GM10266 (cell line): ENCODE results near the gene GCNA.
"Not testable (repeated sequence)": the region's sequence is repeated elsewhere in the genome, so short reads cannot be mapped to it uniquely, and the experiment has no call there.

ENCODE experiments used
- DNase-seq: peaks from one replicate; pipeline ENCODE4 v3.0.0; 2012; ENCODE audit errors: extremely low spot score
- TF ChIP-seq, protein P1 (sequence below): IDR thresholded peaks from 2 replicates; pipeline ENCODE4 v1.5.1; 2012; ENCODE audit warnings: mild to moderate bottlenecking, low read depth; ENCODE audit not compliant: control insufficient read depth, insufficient read depth; ENCODE audit errors: missing control alignments

GCNA gene

DNA sequence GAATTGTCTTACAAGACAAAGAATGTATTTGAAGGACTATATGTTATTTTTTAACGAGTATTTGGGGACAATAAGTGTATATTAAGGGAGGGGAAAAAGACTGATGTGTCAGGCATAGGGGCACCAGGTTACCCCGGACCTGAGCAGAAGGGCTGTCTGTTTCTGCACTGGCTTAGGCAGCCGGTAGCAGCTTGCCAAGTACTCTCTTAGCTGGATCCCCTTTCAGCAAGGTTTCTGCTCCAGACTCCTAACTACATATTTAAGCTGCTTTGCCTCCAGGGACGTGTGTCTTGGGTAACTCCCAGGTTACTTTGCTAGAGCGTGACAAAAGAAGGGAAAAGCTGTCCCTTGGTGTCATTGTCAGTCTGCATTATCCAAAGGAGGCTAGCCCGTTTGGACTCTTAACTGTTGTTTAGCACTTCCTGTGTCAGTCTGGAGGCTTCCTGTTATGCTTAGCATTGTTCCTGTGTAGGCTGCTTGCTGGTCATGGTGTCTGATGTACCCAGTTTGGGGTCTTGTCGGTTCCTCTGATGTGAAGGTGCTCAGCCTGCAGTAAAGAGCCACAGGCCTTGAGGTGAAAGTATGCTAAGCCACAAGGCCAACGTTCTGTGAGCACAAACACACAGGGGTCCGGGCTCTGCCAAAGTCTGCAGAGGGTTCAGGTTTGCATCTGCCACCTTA lies 28.4 kb downstream of the GCNA start:
- TF ChIP-seq, protein P1, sequence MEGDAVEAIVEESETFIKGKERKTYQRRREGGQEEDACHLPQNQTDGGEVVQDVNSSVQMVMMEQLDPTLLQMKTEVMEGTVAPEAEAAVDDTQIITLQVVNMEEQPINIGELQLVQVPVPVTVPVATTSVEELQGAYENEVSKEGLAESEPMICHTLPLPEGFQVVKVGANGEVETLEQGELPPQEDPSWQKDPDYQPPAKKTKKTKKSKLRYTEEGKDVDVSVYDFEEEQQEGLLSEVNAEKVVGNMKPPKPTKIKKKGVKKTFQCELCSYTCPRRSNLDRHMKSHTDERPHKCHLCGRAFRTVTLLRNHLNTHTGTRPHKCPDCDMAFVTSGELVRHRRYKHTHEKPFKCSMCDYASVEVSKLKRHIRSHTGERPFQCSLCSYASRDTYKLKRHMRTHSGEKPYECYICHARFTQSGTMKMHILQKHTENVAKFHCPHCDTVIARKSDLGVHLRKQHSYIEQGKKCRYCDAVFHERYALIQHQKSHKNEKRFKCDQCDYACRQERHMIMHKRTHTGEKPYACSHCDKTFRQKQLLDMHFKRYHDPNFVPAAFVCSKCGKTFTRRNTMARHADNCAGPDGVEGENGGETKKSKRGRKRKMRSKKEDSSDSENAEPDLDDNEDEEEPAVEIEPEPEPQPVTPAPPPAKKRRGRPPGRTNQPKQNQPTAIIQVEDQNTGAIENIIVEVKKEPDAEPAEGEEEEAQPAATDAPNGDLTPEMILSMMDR, result no peak
- no peak for DNase-seq

DNA sequence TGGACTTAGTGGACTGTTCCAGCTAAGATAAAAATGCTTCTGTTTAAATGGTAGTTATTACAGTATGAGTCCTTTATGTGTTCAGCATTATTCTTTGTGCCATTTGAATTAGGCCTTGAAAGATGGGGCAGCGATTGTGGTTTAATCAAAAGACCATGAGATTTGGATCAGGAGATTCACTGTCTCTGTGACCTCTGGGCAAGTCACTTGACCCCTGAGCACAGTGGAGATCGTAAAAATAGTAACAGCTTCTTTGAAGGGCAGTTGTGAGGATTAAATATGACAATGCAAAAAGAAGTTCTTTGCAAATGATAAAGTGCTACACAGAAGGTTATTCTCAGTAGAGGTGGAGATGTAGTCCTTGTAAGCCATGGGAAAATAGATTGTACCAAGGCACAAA lies 29.3 kb downstream of the GCNA start:
- TF ChIP-seq, protein P1, result no peak
- DNase-seq, result no peak

DNA sequence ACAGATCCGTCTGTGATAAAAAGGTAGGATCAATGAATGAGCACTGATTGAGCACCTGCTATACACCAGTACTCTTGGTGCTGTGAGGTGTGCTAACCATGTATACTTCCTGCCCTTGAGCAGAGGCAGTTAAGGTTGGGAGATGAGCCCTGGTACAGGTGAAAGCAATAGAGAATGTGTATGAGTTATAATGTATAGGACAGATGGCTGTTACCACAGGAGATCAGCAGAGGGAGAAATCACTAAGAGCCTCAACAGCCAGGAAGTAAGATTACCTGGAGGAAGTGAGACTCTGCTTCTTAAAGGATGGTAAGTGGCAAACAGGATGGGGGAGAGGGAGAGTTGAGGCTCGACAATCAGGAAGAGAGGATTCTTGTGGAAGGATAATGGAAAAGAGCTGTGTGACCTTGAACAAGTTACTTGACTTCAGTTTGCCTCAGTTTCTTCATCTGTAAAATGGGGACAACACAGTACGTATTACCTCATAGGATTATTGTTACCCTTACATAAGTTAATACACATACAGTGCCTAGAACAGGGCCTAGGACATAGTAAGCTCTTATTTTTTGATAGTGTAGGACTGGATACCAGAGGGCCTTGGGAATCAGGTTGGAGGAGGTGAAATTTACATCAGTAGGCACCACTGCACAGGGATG lies 31.0 kb downstream of the GCNA start:
- no peak for DNase-seq
- TF ChIP-seq, protein P1, result no peak

DNA sequence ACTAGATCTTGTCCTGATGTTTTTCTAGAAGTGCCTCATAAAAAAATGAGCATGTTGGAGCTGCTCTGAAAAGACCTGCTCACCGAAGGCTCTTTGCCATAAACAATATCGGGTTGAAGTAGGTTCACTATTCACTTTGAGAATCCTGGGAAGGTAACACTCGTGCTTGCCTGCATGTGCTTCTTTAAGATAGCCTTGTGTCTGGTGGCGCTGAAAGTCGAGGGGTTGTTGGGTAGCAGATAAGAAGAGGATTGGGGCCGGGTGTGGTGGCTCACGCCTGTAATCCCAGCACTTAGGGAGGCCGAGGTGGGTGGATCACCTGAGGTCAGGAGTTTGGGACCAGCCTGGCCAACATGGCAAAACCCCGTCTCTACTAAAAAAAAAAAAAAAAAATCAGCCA lies 33.5 kb downstream of the GCNA start:
- not testable (repeated sequence) for DNase-seq

DNA sequence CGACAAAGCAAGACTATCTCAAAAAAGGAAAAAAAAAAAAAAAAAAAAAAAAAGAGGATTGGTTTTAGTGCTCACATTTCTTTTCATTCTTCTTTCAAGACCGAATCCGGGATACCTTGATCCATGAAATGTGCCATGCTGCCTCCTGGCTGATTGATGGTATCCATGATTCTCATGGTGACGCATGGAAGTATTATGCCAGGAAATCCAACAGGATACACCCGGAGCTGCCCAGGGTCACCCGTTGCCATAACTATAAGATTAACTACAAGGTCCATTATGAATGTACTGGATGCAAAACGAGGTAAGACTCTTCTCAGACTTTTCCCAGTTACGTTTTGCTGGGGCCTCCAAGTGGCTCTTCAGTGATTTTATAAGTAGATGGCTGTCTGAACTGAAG lies 34.0 kb downstream of the GCNA start:
- TF ChIP-seq, protein P1, result no peak
- no peak for DNase-seq

DNA sequence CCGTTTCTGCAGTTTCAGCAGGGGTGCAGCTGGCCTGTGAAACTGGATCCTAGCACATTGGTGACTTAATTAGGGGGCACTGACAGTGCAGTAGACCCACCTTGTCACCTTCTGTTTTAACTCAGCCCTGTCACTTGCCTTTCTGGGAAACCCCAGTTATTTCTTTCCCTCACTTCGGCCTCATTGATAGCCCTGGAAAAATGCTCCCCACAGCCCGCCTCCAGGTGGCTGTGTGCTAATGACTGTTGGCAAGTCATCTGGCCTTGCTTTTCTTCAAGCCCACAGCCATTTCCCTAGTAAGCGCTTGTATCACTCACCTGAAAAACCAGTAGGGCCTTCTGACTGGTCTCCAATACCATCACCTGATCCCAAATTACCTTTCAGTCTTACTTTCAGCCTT lies 36.8 kb downstream of the GCNA start:
- no peak for DNase-seq
- TF ChIP-seq, protein P1, result no peak

DNA sequence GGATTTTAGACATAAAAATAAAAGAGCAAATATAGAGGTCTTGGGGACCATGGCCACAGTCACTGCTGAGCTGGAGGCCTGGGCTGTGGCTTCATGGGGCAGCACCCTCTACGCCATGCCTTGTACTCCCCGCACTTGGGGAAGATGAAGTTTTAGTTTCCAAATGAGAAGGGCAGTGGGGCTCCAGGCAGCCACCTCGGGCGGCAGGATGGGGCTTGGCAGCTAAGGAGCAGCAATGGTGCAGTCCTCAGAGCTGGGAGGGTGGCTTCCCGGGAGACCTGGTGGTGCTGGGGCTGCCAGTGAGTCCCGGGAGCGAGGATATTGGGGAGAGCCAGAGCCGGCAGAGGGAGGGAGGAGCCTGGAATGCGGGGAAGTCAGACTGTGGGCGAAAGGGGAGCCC lies 37.7 kb downstream of the GCNA start:
- DNase-seq, result no peak
- TF ChIP-seq, protein P1, result no peak
